HG03135 (cell line): ENCODE measurements around the gene SH2D1B.

Experiments used
- ATAC-seq: cut with Tn5 transposase; IDR thresholded peaks from one replicate; pipeline ENCODE4 v1.9.1; 2021; ENCODE audit warnings: mild to moderate bottlenecking, moderate library complexity; ENCODE audit not compliant: unreplicated experiment

Gene SH2D1B

GRCh38 chr1:162383516-162383915 lies 28.4 kb downstream of the SH2D1B start:
- no peak for ATAC-seq

- ATAC-seq, result no peak
These were observed 28.8 kb downstream of the SH2D1B start for GRCh38 chr1:162383091-162383490.

- no peak for ATAC-seq
These were observed 29.8 kb downstream of the SH2D1B start for GRCh38 chr1:162381941-162382750.

- no peak for ATAC-seq
These were observed 30.6 kb downstream of the SH2D1B start, which contains the start of gene C1orf226 for GRCh38 chr1:162381383-162381782. TSS of gene C1orf226 (plus strand) at chr1:162381728. CDS start at chr1:162381902, 174 bp downstream.

GRCh38 chr1:162380061-162380846 lies 31.7 kb downstream of the SH2D1B start:
- no peak for ATAC-seq

- no peak for ATAC-seq
These were observed 35.2 kb downstream of the SH2D1B start, which contains the start of gene SPATA46 for GRCh38 chr1:162376691-162377090. TSS of gene SPATA46 (minus strand) at chr1:162376854. CDS start at chr1:162376790, 64 bp downstream.

GRCh38 chr1:162375463-162375862 lies 36.5 kb downstream of the SH2D1B start:
- no peak for ATAC-seq

GRCh38 chr1:162374406-162374805 lies 37.5 kb downstream of the SH2D1B start:
- no peak for ATAC-seq

GRCh38 chr1:162373541-162374260 lies 38.2 kb downstream of the SH2D1B start:
- ATAC-seq, result no peak

GRCh38 chr1:162373072-162373427 lies 38.9 kb downstream of the SH2D1B start:
- no peak for ATAC-seq

- no peak for ATAC-seq
These were observed 39.5 kb downstream of the SH2D1B start for GRCh38 chr1:162372159-162373071.

GRCh38 chr1:162371611-162372010 lies 40.3 kb downstream of the SH2D1B start:
- ATAC-seq, result no peak

GRCh38 chr1:162370721-162371120 lies 41.2 kb downstream of the SH2D1B start:
- no peak for ATAC-seq

- no peak for ATAC-seq
These were observed 41.8 kb downstream of the SH2D1B start for GRCh38 chr1:162370161-162370560.

- no peak for ATAC-seq
These were observed 42.4 kb downstream of the SH2D1B start for GRCh38 chr1:162369571-162369970.

GRCh38 chr1:162368451-162368850 lies 43.5 kb downstream of the SH2D1B start:
- no peak for ATAC-seq

GRCh38 chr1:162367772-162368171 lies 44.2 kb downstream of the SH2D1B start:
- no peak for ATAC-seq

- ATAC-seq, result no peak
These were observed 44.9 kb downstream of the SH2D1B start for GRCh38 chr1:162367073-162367472.

- ATAC-seq, result no peak
These were observed 45.3 kb downstream of the SH2D1B start for GRCh38 chr1:162366671-162367070.

- ATAC-seq, result no peak
These were observed 45.8 kb downstream of the SH2D1B start for GRCh38 chr1:162366149-162366548.
